ENCODE measurements around the gene NCBP3.

- TF ChIP-seq YY1 (IDR thresholded peaks at IDR 0.05; ENCODE audit: insufficient read depth, insufficient read length) (no peak), SUZ12 (IDR thresholded peaks at IDR 0.05; ENCODE audit: extremely low read depth, insufficient read depth, insufficient read length) (no peak)
Measured at GRCh38 chr17:3893720-3894116, 47.7 kb upstream of the NCBP3 start.

Measured in NT2/D1 (cell line).